OCI-LY3 (cell line): ENCODE measurements around the gene HEXB.

Source experiments
- EZH2phosphoT487 ChIP-seq: fragments of 200-600 bp; shearing (Covaris generic); IDR thresholded peaks from 2 replicates; pipeline ENCODE4 v1.6.1; 2018; ENCODE audit warnings: antibody characterized with exemption, mixed run types, low read depth
- TF ChIP-seq, protein P1 (sequence below): fragments of 200-600, 300-600 bp; sonication (generic); IDR thresholded peaks from 2 replicates; pipeline ENCODE4 v1.5.1; 2014; ENCODE audit warnings: antibody characterized with exemption, low read length, low read depth

DNA sequence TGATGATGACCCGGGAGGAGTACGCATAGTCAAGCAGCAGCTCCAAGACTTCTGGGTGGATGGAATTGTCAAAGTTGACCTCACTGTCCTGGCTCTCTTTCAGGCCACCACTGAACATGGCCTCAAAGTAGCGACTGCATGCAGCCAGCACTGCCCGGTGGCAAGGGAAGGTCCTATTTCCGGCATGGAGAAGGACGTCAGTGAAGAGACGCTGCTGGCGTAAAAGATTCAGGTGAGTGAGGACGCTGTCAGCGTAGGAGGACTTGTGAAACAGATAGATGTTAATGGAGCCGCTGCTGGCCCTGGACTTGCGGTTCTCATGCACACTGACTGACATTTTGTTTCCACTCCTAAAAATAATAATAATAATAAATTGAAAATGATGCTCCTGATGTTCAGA is 48.9 kb upstream of the HEXB start:
- TF ChIP-seq, protein P1, sequence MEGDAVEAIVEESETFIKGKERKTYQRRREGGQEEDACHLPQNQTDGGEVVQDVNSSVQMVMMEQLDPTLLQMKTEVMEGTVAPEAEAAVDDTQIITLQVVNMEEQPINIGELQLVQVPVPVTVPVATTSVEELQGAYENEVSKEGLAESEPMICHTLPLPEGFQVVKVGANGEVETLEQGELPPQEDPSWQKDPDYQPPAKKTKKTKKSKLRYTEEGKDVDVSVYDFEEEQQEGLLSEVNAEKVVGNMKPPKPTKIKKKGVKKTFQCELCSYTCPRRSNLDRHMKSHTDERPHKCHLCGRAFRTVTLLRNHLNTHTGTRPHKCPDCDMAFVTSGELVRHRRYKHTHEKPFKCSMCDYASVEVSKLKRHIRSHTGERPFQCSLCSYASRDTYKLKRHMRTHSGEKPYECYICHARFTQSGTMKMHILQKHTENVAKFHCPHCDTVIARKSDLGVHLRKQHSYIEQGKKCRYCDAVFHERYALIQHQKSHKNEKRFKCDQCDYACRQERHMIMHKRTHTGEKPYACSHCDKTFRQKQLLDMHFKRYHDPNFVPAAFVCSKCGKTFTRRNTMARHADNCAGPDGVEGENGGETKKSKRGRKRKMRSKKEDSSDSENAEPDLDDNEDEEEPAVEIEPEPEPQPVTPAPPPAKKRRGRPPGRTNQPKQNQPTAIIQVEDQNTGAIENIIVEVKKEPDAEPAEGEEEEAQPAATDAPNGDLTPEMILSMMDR, result no peak
- no peak for TF ChIP-seq EZH2phosphoT487
